GM23338 (cell line): ENCODE data around the gene CAMKV. TPM values are rescaled to one million over a fixed set of nuclear protein-coding genes. Genes with fewer than 3 reads are reported as not detected.

Source experiments
- ATAC-seq: fragments of 200-7000 bp; cut with Tn5 transposase; 3 replicates; pipeline ENCODE4 v1.9.1; 2020
- DNase-seq: peaks from one replicate; pipeline ENCODE4 v3.0.0-alpha.2; 2015; ENCODE audit warnings: low spot score
- H2AFZ ChIP-seq: fragments of 200-600 bp; sonication (generic); 2 replicates; pipeline ENCODE4 v1.8.0; 2016; ENCODE audit warnings: antibody characterized with exemption, mild to moderate bottlenecking, moderate library complexity
- H3F3A ChIP-seq: fragments of 200-600 bp; sonication (generic); replicated peaks from 2 replicates; pipeline ENCODE4 v1.8.0; 2017; ENCODE audit warnings: antibody characterized with exemption, mixed run types, low read depth
- H3K27ac ChIP-seq: fragments of 200-600 bp; sonication (generic); 2 replicates; pipeline ENCODE4 v1.6.1; 2016; ENCODE audit warnings: low read depth
- H3K27me3 ChIP-seq: fragments of 200-600 bp; sonication (generic); 2 replicates; pipeline ENCODE4 v1.8.0; 2016; ENCODE audit warnings: mild to moderate bottlenecking, mixed run types, moderate library complexity; ENCODE audit not compliant: insufficient read depth
- H3K36me3 ChIP-seq: fragments of 200-600 bp; sonication (generic); 2 replicates; pipeline ENCODE4 v1.8.0; 2016; ENCODE audit warnings: mild to moderate bottlenecking; ENCODE audit not compliant: insufficient read depth
- H3K4me1 ChIP-seq: fragments of 200-600 bp; sonication (generic); 2 replicates; pipeline ENCODE4 v1.8.0; 2016; ENCODE audit warnings: mild to moderate bottlenecking, moderate library complexity; ENCODE audit not compliant: insufficient read depth
- H3K4me2 ChIP-seq: fragments of 200-600 bp; sonication (generic); 2 replicates; pipeline ENCODE4 v1.7.1; 2017; ENCODE audit warnings: mixed run types
- H3K4me3 ChIP-seq: fragments of 200-600 bp; sonication (generic); 2 replicates; pipeline ENCODE4 v1.6.1; 2016; ENCODE audit warnings: mixed run types
- H3K79me2 ChIP-seq: fragments of 200-600 bp; sonication (generic); replicated peaks from 2 replicates; pipeline ENCODE4 v1.8.0; 2017; ENCODE audit warnings: mild to moderate bottlenecking; ENCODE audit not compliant: insufficient read depth
- H3K9me2 ChIP-seq: fragments of 200-600 bp; sonication (generic); 2 replicates; pipeline ENCODE4 v1.8.0; 2017; ENCODE audit not compliant: insufficient read depth
- H4K20me1 ChIP-seq: fragments of 200-600 bp; sonication (generic); replicated peaks from 2 replicates; pipeline ENCODE4 v1.8.0; 2017; ENCODE audit warnings: mild to moderate bottlenecking; ENCODE audit not compliant: insufficient read depth
- H3K27ac Mint-ChIP-seq: 2 replicates; pipeline ENCODE4 v1.8.0; 2020; ENCODE audit warnings: inconsistent platforms, mild to moderate bottlenecking, moderate library complexity, mixed read lengths
- H3K27me3 Mint-ChIP-seq: 3 replicates; pipeline ENCODE4 v1.8.0; 2022; ENCODE audit warnings: low read depth, mild to moderate bottlenecking, moderate library complexity, mixed read lengths, inconsistent platforms; ENCODE audit not compliant: insufficient read depth, poor library complexity
- H3K36me3 Mint-ChIP-seq: 3 replicates; pipeline ENCODE4 v1.8.0; 2021; ENCODE audit warnings: low read depth, mild to moderate bottlenecking, inconsistent platforms, moderate library complexity, mixed read lengths
- H3K4me1 Mint-ChIP-seq: 3 replicates; pipeline ENCODE4 v1.8.0; 2020; ENCODE audit warnings: mild to moderate bottlenecking, inconsistent platforms, mixed read lengths
- H3K4me3 Mint-ChIP-seq: 3 replicates; pipeline ENCODE4 v1.8.0; 2021; ENCODE audit warnings: moderate library complexity, mild to moderate bottlenecking, inconsistent platforms, mixed read lengths
- H3K9me3 Mint-ChIP-seq: 3 replicates; pipeline ENCODE4 v1.8.0; 2020; ENCODE audit warnings: moderate library complexity, mild to moderate bottlenecking, inconsistent platforms, mixed read lengths
- CREB1 ChIP-seq: fragments of 250-450 bp; sonication (Bioruptor Pico); IDR thresholded peaks from 2 replicates; pipeline ENCODE4 v1.5.0; 2020; ENCODE audit warnings: low read depth, mild to moderate bottlenecking, moderate library complexity
- CTCF ChIP-seq, 2 experiments: fragments of 200-600 bp in 1 of 2; sonication (generic) in 1 of 2; conservative IDR thresholded peaks; 2 replicates each; pipeline versions ENCODE4 v1.5.1 to v1.6.1; 2016 to 2017; ENCODE audit warnings: antibody characterized with exemption in 2 of 2, low read depth in 2 of 2, mild to moderate bottlenecking in 2 of 2, moderate library complexity in 1 of 2
- ETS1 ChIP-seq: IDR thresholded peaks from 2 replicates; pipeline ENCODE4 v1.6.1; 2016; ENCODE audit warnings: antibody characterized with exemption
- EZH2 ChIP-seq: fragments of 200-600 bp; sonication (generic); IDR thresholded peaks from one replicate; pipeline ENCODE4 v1.8.0; 2017; ENCODE audit warnings: antibody characterized with exemption, mild to moderate bottlenecking, low read depth; ENCODE audit not compliant: unreplicated experiment
- EZH2phosphoT487 ChIP-seq: fragments of 200-600 bp; sonication (generic); IDR thresholded peaks from one replicate; pipeline ENCODE4 v1.8.1; 2018; ENCODE audit warnings: antibody characterized with exemption; ENCODE audit not compliant: unreplicated experiment
- JUNB ChIP-seq: IDR thresholded peaks from one replicate; pipeline ENCODE4 v1.6.1; 2016; ENCODE audit warnings: antibody characterized with exemption; ENCODE audit not compliant: unreplicated experiment
- NANOG ChIP-seq: IDR thresholded peaks from 2 replicates; pipeline ENCODE4 v1.6.1; 2016; ENCODE audit warnings: antibody characterized with exemption, borderline replicate concordance
- POLR2AphosphoS5 ChIP-seq: IDR thresholded peaks from 2 replicates; pipeline ENCODE4 v1.6.1; 2016; ENCODE audit warnings: antibody characterized with exemption, low read depth
- REST ChIP-seq: IDR thresholded peaks from one replicate; pipeline ENCODE4 v1.6.1; 2018; ENCODE audit warnings: antibody characterized with exemption; ENCODE audit not compliant: unreplicated experiment
- STAT1 ChIP-seq: IDR thresholded peaks from one replicate; pipeline ENCODE4 v1.6.1; 2016; ENCODE audit warnings: antibody characterized with exemption; ENCODE audit not compliant: unreplicated experiment
- ZNF114 ChIP-seq: fragments of 250-450 bp; sonication (Bioruptor Pico); IDR thresholded peaks from 2 replicates; pipeline ENCODE4 v1.5.0; 2020; ENCODE audit warnings: mild to moderate bottlenecking, moderate library complexity
- ZNF331 ChIP-seq: fragments of 250-450 bp; sonication (Bioruptor Pico); IDR thresholded peaks from 2 replicates; pipeline ENCODE4 v1.5.0; 2020; ENCODE audit warnings: low read depth, mild to moderate bottlenecking, moderate library complexity
- ZNF462 ChIP-seq: fragments of 250-450 bp; sonication (Bioruptor Pico); IDR thresholded peaks from 2 replicates; pipeline ENCODE4 v1.5.0; 2020; ENCODE audit warnings: mild to moderate bottlenecking, moderate library complexity
- polyA plus RNA-seq: library from polyadenylated mRNA; unstranded; fragments of >200 nt; fragmentation: Nextera tagmentation; extraction: Ambion mirVana; gene quantifications from 2 replicates; pipeline ENCODE4 v1.2.1, GENCODE V29; 2016
- total RNA-seq: library from RNA; depleted of rRNA; stranded (reverse); fragments of >200 nt; shearing (Covaris generic); gene quantifications from 2 replicates; pipeline ENCODE4 v1.2.3, GENCODE V29; 2014

Gene CAMKV
- total and polyA plus RNA-seq, 2 experiments from 2014 or later: 38.3 to 80.1 TPM

- Mint-ChIP-seq H3K4me3 (no peak overlapping the region), H3K36me3 (no peaks in the 10 kb centered on the region), H3K27ac (no peak overlapping the region), H3K4me1 (peaks cover 29% of the 10 kb centered on the region), H3K9me3 (no peaks in the 10 kb centered on the region; the same call in 2 of the 3 replicates), H3K27me3 (peaks cover 7% of the 10 kb centered on the region)
- no peak overlapping the region for H2AFZ ChIP-seq
- H3F3A ChIP-seq: 0 out of 2 replicates have a peak, but pooled peaks cover 4% of the 10 kb centered on the region
- no peak overlapping the region for H3K4me3 ChIP-seq
- no peaks in the 10 kb centered on the region for H3K27me3 ChIP-seq
- no peaks in the 10 kb centered on the region for H3K9me2 ChIP-seq
- ATAC-seq (no peak), DNase-seq (no peak)
- peaks cover 23% of the 10 kb centered on the region for H3K4me1 ChIP-seq
- H3K79me2 ChIP-seq: no peaks in the 10 kb centered on the region
- TF ChIP-seq POLR2AphosphoS5 (no peak), ZNF331 (CRISPR knock-in tag) (no peak), NANOG (no peak), CREB1 (no peak), REST (no peak), ETS1 (no peak), EZH2 (no peak), STAT1 (no peak), ZNF114 (no peak), CTCF (conservative IDR thresholded peaks at IDR 0.05; ENCODE audit: low read depth in 2 of 2) (no peak), ZNF462 (CRISPR knock-in tag) (no peak), EZH2phosphoT487 (no peak), JUNB (no peak)
- H3K4me2 ChIP-seq: no peak overlapping the region
- no peaks in the 10 kb centered on the region for H4K20me1 ChIP-seq
- no peaks in the 10 kb centered on the region for H3K36me3 ChIP-seq
- H3K27ac ChIP-seq: no peak overlapping the region
These were observed 8.0 kb upstream of the CAMKV start for GRCh38 chr3:49877716-49878115.
